ENCODE results near the gene LAIR1.

The LAIR1 gene

DNA sequence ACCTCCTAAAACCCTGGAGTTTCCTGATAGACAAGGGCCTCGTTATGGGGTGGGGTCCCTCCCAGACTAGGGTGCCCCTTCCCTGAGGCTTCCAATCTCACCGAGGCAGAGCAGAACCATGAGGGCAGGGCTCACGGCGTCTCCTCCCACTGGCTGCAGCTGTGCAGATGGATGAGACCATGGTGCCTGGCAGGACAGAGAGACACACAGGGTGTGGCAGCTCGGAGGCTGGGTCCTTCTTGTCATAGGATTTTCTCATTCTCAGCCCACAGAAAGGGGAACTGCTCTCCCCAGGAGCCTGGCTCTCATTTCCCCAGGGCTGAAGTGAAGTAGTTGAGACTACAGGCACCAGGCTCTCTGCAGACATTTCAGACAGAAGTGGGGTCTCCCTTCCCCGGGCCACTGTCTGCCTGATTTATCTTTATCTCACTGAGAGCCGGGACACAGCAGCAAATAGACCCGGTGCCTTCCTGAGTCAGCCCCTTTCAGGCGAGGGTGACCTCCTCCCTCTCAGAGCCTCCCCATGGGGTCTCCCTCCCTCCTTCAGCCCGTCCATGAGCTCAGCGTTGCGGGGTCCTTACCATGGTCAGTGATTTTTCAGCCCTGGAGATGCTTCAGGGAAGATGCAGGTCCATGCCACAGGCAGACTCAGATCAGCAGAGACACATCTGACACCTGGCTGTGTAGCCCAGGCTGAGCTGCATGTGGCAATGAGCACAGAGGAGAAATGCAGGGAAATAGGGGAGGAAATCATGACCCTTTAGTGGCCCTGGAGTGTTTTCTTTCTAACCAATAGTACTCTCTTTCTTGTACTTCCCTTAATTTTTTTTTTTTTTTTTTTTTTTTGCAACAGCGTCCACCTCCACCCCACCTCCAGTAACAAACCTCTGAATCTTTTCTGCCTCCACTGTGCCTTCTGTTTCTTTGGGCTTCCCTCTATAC is 52.0 kb downstream of the LAIR1 start, which contains the start of gene LILRA5:
LILRA5 (minus strand) TSS at position 731 of the 942 bp plus-strand sequence; CDS start at position 584, 147 bp downstream.
- intact Hi-C loops (cut with micrococcal nuclease), result loop anchor here (10.0 kb wide), 1 partner anchor 48 kb away; no protein-coding TSS in a partner anchor
- H3K27ac Mint-ChIP-seq, result peak within 1 kb of the TSS; percentile 97
- H3K27me3 Mint-ChIP-seq, result no peaks in the 10 kb centered on the region
- H3K4me3 Mint-ChIP-seq, result peak within 1 kb of the TSS; percentile 71
- H3K36me3 Mint-ChIP-seq (ENCODE audit: low read depth), result peaks cover 12% of the 10 kb centered on the region
- peaks cover 68% of the 10 kb centered on the region for H3K4me1 Mint-ChIP-seq (ENCODE audit: low read depth)
- no peaks in the 10 kb centered on the region for H3K9me3 Mint-ChIP-seq

GRCh38 chr19:54312011-54312410 is 52.7 kb downstream of the LAIR1 start:
- H3K27ac Mint-ChIP-seq, result peak overlapping the region; percentile 97
- no peaks in the 10 kb centered on the region for H3K27me3 Mint-ChIP-seq
- peaks cover 68% of the 10 kb centered on the region for H3K4me1 Mint-ChIP-seq (ENCODE audit: low read depth)
- intact Hi-C loops (cut with micrococcal nuclease), result loop anchor here (10.0 kb wide), 1 partner anchor 47 kb away; no protein-coding TSS in a partner anchor
- no peaks in the 10 kb centered on the region for H3K9me3 Mint-ChIP-seq
- peaks cover 18% of the 10 kb centered on the region for H3K36me3 Mint-ChIP-seq (ENCODE audit: low read depth)
- peak overlapping the region; percentile 71 for H3K4me3 Mint-ChIP-seq

GRCh38 chr19:54311486-54311885 is 53.2 kb downstream of the LAIR1 start:
- H3K4me3 Mint-ChIP-seq, result no peak overlapping the region
- peaks cover 68% of the 10 kb centered on the region for H3K4me1 Mint-ChIP-seq (ENCODE audit: low read depth)
- intact Hi-C loops (cut with micrococcal nuclease), result loop anchor here (10.0 kb wide), 1 partner anchor 47 kb away; no protein-coding TSS in a partner anchor
- no peaks in the 10 kb centered on the region for H3K27me3 Mint-ChIP-seq
- H3K27ac Mint-ChIP-seq, result peak overlapping the region; percentile 97
- H3K9me3 Mint-ChIP-seq, result no peaks in the 10 kb centered on the region
- peaks cover 23% of the 10 kb centered on the region for H3K36me3 Mint-ChIP-seq (ENCODE audit: low read depth)

- Mint-ChIP-seq H3K4me3 (no peak overlapping the region), H3K9me3 (no peaks in the 10 kb centered on the region), H3K4me1 (ENCODE audit: low read depth) (peaks cover 69% of the 10 kb centered on the region), H3K36me3 (ENCODE audit: low read depth) (peaks cover 25% of the 10 kb centered on the region), H3K27ac (peak overlapping the region; percentile 97), H3K27me3 (peaks cover 2% of the 10 kb centered on the region)
- intact Hi-C loops (cut with micrococcal nuclease), result loop anchor here (10.0 kb wide), 1 partner anchor 46 kb away; no protein-coding TSS in a partner anchor
Observed at GRCh38 chr19:54310543-54310942, 54.2 kb downstream of the LAIR1 start.

GRCh38 chr19:54309811-54310210 is 54.9 kb downstream of the LAIR1 start:
- no peak overlapping the region for H3K4me3 Mint-ChIP-seq
- H3K27me3 Mint-ChIP-seq, result peaks cover 2% of the 10 kb centered on the region
- H3K36me3 Mint-ChIP-seq (ENCODE audit: low read depth), result peaks cover 25% of the 10 kb centered on the region
- H3K27ac Mint-ChIP-seq, result no peak overlapping the region
- H3K9me3 Mint-ChIP-seq, result no peaks in the 10 kb centered on the region
- intact Hi-C loops (cut with micrococcal nuclease), result loop anchor here (10.0 kb wide), 1 partner anchor 45 kb away; no protein-coding TSS in a partner anchor
- peaks cover 76% of the 10 kb centered on the region for H3K4me1 Mint-ChIP-seq (ENCODE audit: low read depth)

- Mint-ChIP-seq H3K9me3 (no peaks in the 10 kb centered on the region), H3K4me3 (no peak overlapping the region), H3K4me1 (ENCODE audit: low read depth) (peaks cover 79% of the 10 kb centered on the region), H3K27me3 (peaks cover 2% of the 10 kb centered on the region), H3K27ac (peak overlapping the region; percentile 38), H3K36me3 (ENCODE audit: low read depth) (peaks cover 25% of the 10 kb centered on the region)
- intact Hi-C loops (cut with micrococcal nuclease), result no loop called here
Observed at GRCh38 chr19:54307389-54308020, 57.2 kb downstream of the LAIR1 start.

- Mint-ChIP-seq H3K27ac (no peak overlapping the region), H3K4me1 (ENCODE audit: low read depth) (peaks cover 68% of the 10 kb centered on the region), H3K36me3 (ENCODE audit: low read depth) (peaks cover 13% of the 10 kb centered on the region), H3K27me3 (peaks cover 2% of the 10 kb centered on the region), H3K9me3 (no peaks in the 10 kb centered on the region), H3K4me3 (no peak overlapping the region)
- intact Hi-C loops (cut with micrococcal nuclease), result no loop called here
Observed at GRCh38 chr19:54305141-54305540, 59.6 kb downstream of the LAIR1 start.

DNA sequence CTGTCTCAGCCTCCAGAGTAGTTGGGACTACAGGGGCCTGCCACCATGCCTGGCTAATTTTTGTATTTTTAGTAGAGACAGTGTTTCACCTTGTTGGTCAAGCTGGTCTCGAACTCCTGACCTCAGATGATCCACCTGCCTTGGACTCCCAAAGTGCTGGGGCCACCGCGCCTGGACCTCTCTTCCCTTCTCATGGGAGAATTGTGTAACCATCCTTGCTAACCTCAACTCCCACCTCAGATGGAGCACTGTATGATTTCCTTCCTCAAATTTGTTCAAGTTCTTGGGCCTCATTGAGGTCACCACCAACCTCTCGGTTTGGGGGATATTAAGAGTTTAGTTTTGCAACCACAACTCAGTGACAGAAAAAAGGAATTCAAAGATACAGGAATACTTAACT is 62.5 kb downstream of the LAIR1 start:
- no peaks in the 10 kb centered on the region for H3K9me3 Mint-ChIP-seq
- peaks cover 78% of the 10 kb centered on the region for H3K4me1 Mint-ChIP-seq (ENCODE audit: low read depth)
- H3K27me3 Mint-ChIP-seq, result peaks cover 2% of the 10 kb centered on the region
- H3K27ac Mint-ChIP-seq, result no peak overlapping the region
- intact Hi-C loops (cut with micrococcal nuclease), result no loop called here
- H3K4me3 Mint-ChIP-seq, result peak overlapping the region; percentile 24
- peaks cover 10% of the 10 kb centered on the region for H3K36me3 Mint-ChIP-seq (ENCODE audit: low read depth)

All from dendritic cell treated with granulocyte-macrophage colony-stimulating factor and Interleukin-4, amounts not matched to agents 40 ng/mL and 50 ng/mL, for 4 days (primary cell).